Skin of body (tissue), 2 donors: ENCODE measurements around the gene PPARG. TPM values are rescaled to one million over a fixed set of nuclear protein-coding genes. Genes with fewer than 3 reads are reported as not detected.
A peak's percentile ranks its signal among the peaks of the same experiment; 100 is the strongest.
"Not testable (repeated sequence)": the region's sequence is repeated elsewhere in the genome, so short reads cannot be mapped to it uniquely, and the experiment has no call there.

Experiments used
- DNase-seq: peaks from one replicate; lab custom pipeline; 2025; lab: John Stamatoyannopoulos, UW
- total RNA-seq: library from RNA; depleted of rRNA; stranded (reverse); fragments of >200 nt; gene quantifications from one replicate; pipeline ENCODE4 v1.2.3, GENCODE V29; 2014

PPARG gene
- total RNA-seq, 1 donor from 2014 or later = 72.8 TPM

- no peak for DNase-seq
These were observed 91.0 kb downstream of the PPARG start for GRCh38 chr3:12379640-12380429.

GRCh38 chr3:12380461-12380860 lies 91.6 kb downstream of the PPARG start:
- no peak for DNase-seq

GRCh38 chr3:12381199-12381598 lies 92.3 kb downstream of the PPARG start:
- DNase-seq = no peak

GRCh38 chr3:12383218-12383617 lies 94.3 kb downstream of the PPARG start:
- DNase-seq = no peak

- no peak for DNase-seq
These were observed 95.8 kb downstream of the PPARG start for GRCh38 chr3:12384451-12385233.

- not testable (repeated sequence) for DNase-seq
These were observed 97.8 kb downstream of the PPARG start for GRCh38 chr3:12386514-12387291.

GRCh38 chr3:12388185-12388584 lies 99.3 kb downstream of the PPARG start:
- no peak for DNase-seq

GRCh38 chr3:12392101-12392878 lies 103.4 kb downstream of the PPARG start:
- DNase-seq = peak; percentile 80

GRCh38 chr3:12393894-12394293 lies 105.0 kb downstream of the PPARG start:
- peak; percentile 93 for DNase-seq

- DNase-seq = peak; percentile 68
These were observed 105.8 kb downstream of the PPARG start for GRCh38 chr3:12394569-12395271.

GRCh38 chr3:12395349-12396012 lies 106.6 kb downstream of the PPARG start:
- DNase-seq = no peak

GRCh38 chr3:12396471-12396870 lies 107.6 kb downstream of the PPARG start:
- DNase-seq = no peak

- DNase-seq = no peak
These were observed 110.4 kb downstream of the PPARG start for GRCh38 chr3:12399226-12399625.

GRCh38 chr3:12400616-12401194 lies 111.8 kb downstream of the PPARG start:
- no peak for DNase-seq

- no peak for DNase-seq
These were observed 112.3 kb downstream of the PPARG start for GRCh38 chr3:12401208-12401607.

- DNase-seq = no peak
These were observed 116.8 kb downstream of the PPARG start for GRCh38 chr3:12405432-12406272.

GRCh38 chr3:12408984-12409683 lies 120.3 kb downstream of the PPARG start:
- DNase-seq = peak; percentile 45
